ENCODE measurements around the gene HOXB3. TPM values are rescaled to one million over a fixed set of nuclear protein-coding genes. Genes with fewer than 3 reads are reported as not detected.

Gene HOXB3
- total RNA-seq, 3 donors from 2014 or later (not counting 1 experiment from before 2014, with no cell fraction given) = 7.9 to 15.6 (median 15.3) TPM

DNA sequence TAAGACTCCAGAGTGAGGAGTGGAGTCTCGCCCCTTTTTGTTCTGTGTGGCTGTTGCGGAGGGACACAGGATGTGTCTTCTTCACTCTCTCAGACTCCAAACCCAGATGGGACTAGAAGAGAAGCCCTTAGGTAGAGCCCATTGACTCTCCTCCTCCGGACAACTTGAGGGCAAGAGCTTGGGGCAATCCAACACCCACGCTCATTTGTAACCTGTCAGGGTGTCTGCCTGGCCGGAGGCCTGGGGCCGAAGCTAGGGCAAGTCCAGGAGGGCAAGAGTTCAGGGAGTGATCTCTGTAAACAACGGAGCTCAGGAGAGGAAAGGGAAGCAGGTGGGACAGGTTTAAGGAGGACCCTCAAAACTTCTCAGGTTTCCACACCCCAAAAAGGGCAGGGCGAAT lies 57.8 kb downstream of the HOXB3 start:
- Histone ChIP-seq H3K9me3 (ENCODE audit: control insufficient read depth, insufficient read depth, low read length) (no peaks in the 10 kb centered on the region), H3K4me1 (ENCODE audit: control insufficient read depth, insufficient read depth, low read length) (no peaks in the 10 kb centered on the region), H3K27me3 (ENCODE audit: control insufficient read depth, insufficient read depth, low read length) (no peaks in the 10 kb centered on the region), H3K27ac (ENCODE audit: low read length) (no peak overlapping the region), H3K4me3 (ENCODE audit: low read length) (no peak overlapping the region), H3K36me3 (ENCODE audit: control insufficient read depth, insufficient read depth, low read length) (no peaks in the 10 kb centered on the region)
- no peaks in the 10 kb centered on the region for H3K36me3 Mint-ChIP-seq
- H3K27ac Mint-ChIP-seq = no peak overlapping the region
- no peak for ATAC-seq
- WGBS (ENCODE audit: insufficient coverage) = 94% methylated on average over 8 of the region's 8 CpGs
- TF ChIP-seq, protein P1, sequence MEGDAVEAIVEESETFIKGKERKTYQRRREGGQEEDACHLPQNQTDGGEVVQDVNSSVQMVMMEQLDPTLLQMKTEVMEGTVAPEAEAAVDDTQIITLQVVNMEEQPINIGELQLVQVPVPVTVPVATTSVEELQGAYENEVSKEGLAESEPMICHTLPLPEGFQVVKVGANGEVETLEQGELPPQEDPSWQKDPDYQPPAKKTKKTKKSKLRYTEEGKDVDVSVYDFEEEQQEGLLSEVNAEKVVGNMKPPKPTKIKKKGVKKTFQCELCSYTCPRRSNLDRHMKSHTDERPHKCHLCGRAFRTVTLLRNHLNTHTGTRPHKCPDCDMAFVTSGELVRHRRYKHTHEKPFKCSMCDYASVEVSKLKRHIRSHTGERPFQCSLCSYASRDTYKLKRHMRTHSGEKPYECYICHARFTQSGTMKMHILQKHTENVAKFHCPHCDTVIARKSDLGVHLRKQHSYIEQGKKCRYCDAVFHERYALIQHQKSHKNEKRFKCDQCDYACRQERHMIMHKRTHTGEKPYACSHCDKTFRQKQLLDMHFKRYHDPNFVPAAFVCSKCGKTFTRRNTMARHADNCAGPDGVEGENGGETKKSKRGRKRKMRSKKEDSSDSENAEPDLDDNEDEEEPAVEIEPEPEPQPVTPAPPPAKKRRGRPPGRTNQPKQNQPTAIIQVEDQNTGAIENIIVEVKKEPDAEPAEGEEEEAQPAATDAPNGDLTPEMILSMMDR (IDR thresholded peaks at IDR 0.05) = no peak
- no peak overlapping the region for H3K4me3 Mint-ChIP-seq
- H3K27me3 Mint-ChIP-seq (ENCODE audit: low read depth in 2 of 2) = peaks cover 0 to 12% of the 10 kb centered on the region in 2 donors
- DNase-seq = no peak
- H3K4me1 Mint-ChIP-seq = no peaks in the 10 kb centered on the region
- intact Hi-C loops (cut with micrococcal nuclease) = no loop called here
- no peaks in the 10 kb centered on the region for H3K9me3 Mint-ChIP-seq

DNA sequence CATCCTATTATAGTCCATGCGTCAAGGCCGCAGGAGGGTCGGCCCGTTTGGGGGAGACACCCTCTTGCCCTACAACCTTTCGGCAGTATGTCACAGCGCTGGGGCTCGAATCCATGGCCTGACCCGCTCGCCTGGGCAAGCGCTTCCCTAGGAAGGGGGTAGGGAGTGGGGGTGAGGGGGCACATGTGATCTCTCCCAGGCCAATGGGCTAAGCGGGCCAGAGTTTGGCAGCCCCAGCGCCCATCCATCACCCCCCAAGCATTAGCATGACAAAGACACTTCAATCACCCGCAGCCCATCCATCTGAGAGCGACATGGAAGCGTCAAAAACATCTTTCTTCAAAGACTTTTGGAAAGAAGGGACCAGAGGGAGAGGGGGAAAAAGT lies 59.2 kb downstream of the HOXB3 start, which contains the start of gene HOXB1:
HOXB1 (minus strand) TSS at position 125 of the 386 bp plus-strand sequence; CDS start at position 18, 107 bp downstream.
- no peaks in the 10 kb centered on the region for H3K36me3 Mint-ChIP-seq
- Histone ChIP-seq H3K27me3 (ENCODE audit: control insufficient read depth, insufficient read depth, low read length) (peaks cover 12% of the 10 kb centered on the region), H3K36me3 (ENCODE audit: control insufficient read depth, insufficient read depth, low read length) (no peaks in the 10 kb centered on the region), H3K9me3 (ENCODE audit: control insufficient read depth, insufficient read depth, low read length) (no peaks in the 10 kb centered on the region), H3K4me1 (ENCODE audit: control insufficient read depth, insufficient read depth, low read length) (peaks cover 7% of the 10 kb centered on the region), H3K27ac (ENCODE audit: low read length) (no peak within 1 kb of the TSS), H3K4me3 (ENCODE audit: low read length) (no peak within 1 kb of the TSS)
- WGBS (ENCODE audit: insufficient coverage) = 90% methylated on average over 12 of the region's 15 CpGs
- no peak within 1 kb of the TSS for H3K27ac Mint-ChIP-seq
- peaks cover 10 to 18% of the 10 kb centered on the region in 2 donors for H3K27me3 Mint-ChIP-seq (ENCODE audit: low read depth in 2 of 2)
- H3K4me3 Mint-ChIP-seq = no peak within 1 kb of the TSS
- DNase-seq (no peak), ATAC-seq (no peak)
- TF ChIP-seq, protein P1 (IDR thresholded peaks at IDR 0.05) = no peak
- peaks cover 6 to 10% of the 10 kb centered on the region in 2 donors for H3K4me1 Mint-ChIP-seq
- H3K9me3 Mint-ChIP-seq = no peaks in the 10 kb centered on the region
- intact Hi-C loops (cut with micrococcal nuclease) = no loop called here

GRCh38 chr17:48530208-48530886 lies 59.7 kb downstream of the HOXB3 start:
- TF ChIP-seq, protein P1 (IDR thresholded peaks at IDR 0.05) = no peak
- Mint-ChIP-seq H3K36me3 (no peaks in the 10 kb centered on the region), H3K27ac (no peak overlapping the region), H3K9me3 (no peaks in the 10 kb centered on the region), H3K4me3 (no peak overlapping the region), H3K27me3 (ENCODE audit: low read depth in 2 of 2) (peaks cover 15 to 24% of the 10 kb centered on the region in 2 donors), H3K4me1 (peaks cover 6 to 12% of the 10 kb centered on the region in 2 donors)
- H3K4me1 ChIP-seq (ENCODE audit: control insufficient read depth, insufficient read depth, low read length) = peaks cover 7% of the 10 kb centered on the region
- H3K9me3 ChIP-seq (ENCODE audit: control insufficient read depth, insufficient read depth, low read length) = no peaks in the 10 kb centered on the region
- ATAC-seq = no peak
- peaks cover 12% of the 10 kb centered on the region for H3K27me3 ChIP-seq (ENCODE audit: control insufficient read depth, insufficient read depth, low read length)
- 97% methylated on average over 37 of the region's 37 CpGs for WGBS (ENCODE audit: insufficient coverage)
- intact Hi-C loops (cut with micrococcal nuclease) = no loop called here
- DNase-seq = no peak
- no peak overlapping the region for H3K4me3 ChIP-seq (ENCODE audit: low read length)
- H3K27ac ChIP-seq (ENCODE audit: low read length) = no peak overlapping the region
- H3K36me3 ChIP-seq (ENCODE audit: control insufficient read depth, insufficient read depth, low read length) = no peaks in the 10 kb centered on the region

- peaks cover 6 to 12% of the 10 kb centered on the region in 2 donors for H3K4me1 Mint-ChIP-seq
- no peak overlapping the region for H3K4me3 ChIP-seq (ENCODE audit: low read length)
- H3K27ac ChIP-seq (ENCODE audit: low read length) = no peak overlapping the region
- no peak overlapping the region for H3K27ac Mint-ChIP-seq
- peaks cover 12% of the 10 kb centered on the region for H3K27me3 ChIP-seq (ENCODE audit: control insufficient read depth, insufficient read depth, low read length)
- peaks cover 15 to 29% of the 10 kb centered on the region in 2 donors for H3K27me3 Mint-ChIP-seq (ENCODE audit: low read depth in 2 of 2)
- peaks cover 7% of the 10 kb centered on the region for H3K4me1 ChIP-seq (ENCODE audit: control insufficient read depth, insufficient read depth, low read length)
- TF ChIP-seq, protein P1 (IDR thresholded peaks at IDR 0.05) = no peak
- DNase-seq = no peak
- no peaks in the 10 kb centered on the region for H3K9me3 Mint-ChIP-seq
- intact Hi-C loops (cut with micrococcal nuclease) = loop anchor here (2.0 kb wide), 1 partner anchor 13 kb away; no protein-coding TSS in a partner anchor
- no peaks in the 10 kb centered on the region for H3K36me3 Mint-ChIP-seq
- 97% methylated on average over 11 of the region's 11 CpGs for WGBS (ENCODE audit: insufficient coverage)
- no peak for ATAC-seq
- no peaks in the 10 kb centered on the region for H3K36me3 ChIP-seq (ENCODE audit: control insufficient read depth, insufficient read depth, low read length)
- H3K9me3 ChIP-seq (ENCODE audit: control insufficient read depth, insufficient read depth, low read length) = no peaks in the 10 kb centered on the region
- no peak overlapping the region for H3K4me3 Mint-ChIP-seq
These were observed 60.4 kb downstream of the HOXB3 start for GRCh38 chr17:48529683-48530009.
